GM21528 (cell line): ENCODE results near the gene WDR64.
"Not testable (repeated sequence)": the region's sequence is repeated elsewhere in the genome, so short reads cannot be mapped to it uniquely, and the experiment has no call there.

ENCODE experiments used
- ATAC-seq: cut with Tn5 transposase; IDR thresholded peaks from one replicate; pipeline ENCODE4 v1.9.1; 2021; ENCODE audit warnings: mild to moderate bottlenecking, moderate library complexity; ENCODE audit not compliant: unreplicated experiment, low FRiP score

The WDR64 gene

GRCh38 chr1:241730031-241730430 lies 78.0 kb downstream of the WDR64 start:
- ATAC-seq, result no peak

GRCh38 chr1:241733899-241734298 lies 81.8 kb downstream of the WDR64 start:
- no peak for ATAC-seq

GRCh38 chr1:241734533-241734932 lies 82.5 kb downstream of the WDR64 start:
- no peak for ATAC-seq

GRCh38 chr1:241735493-241735926 lies 83.4 kb downstream of the WDR64 start:
- not testable (repeated sequence) for ATAC-seq

- no peak for ATAC-seq
Observed at GRCh38 chr1:241736387-241736786, 84.3 kb downstream of the WDR64 start.

- ATAC-seq, result no peak
Observed at GRCh38 chr1:241738284-241739078, 86.4 kb downstream of the WDR64 start.

GRCh38 chr1:241742084-241742483 lies 90.0 kb downstream of the WDR64 start:
- ATAC-seq, result no peak

GRCh38 chr1:241744591-241744990 lies 92.5 kb downstream of the WDR64 start:
- ATAC-seq, result no peak

GRCh38 chr1:241747992-241748391 lies 95.9 kb downstream of the WDR64 start:
- ATAC-seq, result no peak

GRCh38 chr1:241749041-241749944 lies 97.2 kb downstream of the WDR64 start:
- no peak for ATAC-seq

- ATAC-seq, result no peak
Observed at GRCh38 chr1:241749945-241750695, 98.0 kb downstream of the WDR64 start.

GRCh38 chr1:241751524-241751923 lies 99.4 kb downstream of the WDR64 start:
- ATAC-seq, result no peak

GRCh38 chr1:241762713-241763339 lies 110.7 kb downstream of the WDR64 start:
- ATAC-seq, result no peak

- ATAC-seq, result no peak
Observed at GRCh38 chr1:241765390-241765789, 113.3 kb downstream of the WDR64 start.

- no peak for ATAC-seq
Observed at GRCh38 chr1:241767737-241768136, 115.7 kb downstream of the WDR64 start.

GRCh38 chr1:241770115-241770514 lies 118.0 kb downstream of the WDR64 start:
- no peak for ATAC-seq

- ATAC-seq, result no peak
Observed at GRCh38 chr1:241771117-241771516, 119.0 kb downstream of the WDR64 start.

- no peak for ATAC-seq
Observed at GRCh38 chr1:241772932-241773500, 120.9 kb downstream of the WDR64 start.

GRCh38 chr1:241773991-241774390 lies 121.9 kb downstream of the WDR64 start:
- no peak for ATAC-seq

GRCh38 chr1:241775021-241775420 lies 122.9 kb downstream of the WDR64 start:
- no peak for ATAC-seq
